Keratinocyte (primary cell): ENCODE results near the gene TGM4.

Experiments used
- EZH2 ChIP-seq: IDR thresholded peaks from one replicate; pipeline ENCODE4 v1.6.1; 2012; ENCODE audit warnings: inconsistent platforms, mild to moderate bottlenecking, low read length, moderate library complexity
- TF ChIP-seq, protein P1 (sequence below), 3 experiments: IDR thresholded peaks in 1 of 3; conservative IDR thresholded peaks in 1 of 3; optimal IDR thresholded peaks in 1 of 3; 2 replicates in 2 of 3; 3 replicates in 1 of 3; pipeline versions ENCODE3 to v1.5.1; 2011; ENCODE audit warnings: low read length in 3 of 3, mild to moderate bottlenecking in 3 of 3, moderate library complexity in 2 of 3, control low read depth in 1 of 3, inconsistent platforms in 1 of 3; ENCODE audit not compliant: insufficient read depth in 2 of 3; ENCODE audit errors: extremely low read depth in 1 of 3

- TF ChIP-seq, protein P1, sequence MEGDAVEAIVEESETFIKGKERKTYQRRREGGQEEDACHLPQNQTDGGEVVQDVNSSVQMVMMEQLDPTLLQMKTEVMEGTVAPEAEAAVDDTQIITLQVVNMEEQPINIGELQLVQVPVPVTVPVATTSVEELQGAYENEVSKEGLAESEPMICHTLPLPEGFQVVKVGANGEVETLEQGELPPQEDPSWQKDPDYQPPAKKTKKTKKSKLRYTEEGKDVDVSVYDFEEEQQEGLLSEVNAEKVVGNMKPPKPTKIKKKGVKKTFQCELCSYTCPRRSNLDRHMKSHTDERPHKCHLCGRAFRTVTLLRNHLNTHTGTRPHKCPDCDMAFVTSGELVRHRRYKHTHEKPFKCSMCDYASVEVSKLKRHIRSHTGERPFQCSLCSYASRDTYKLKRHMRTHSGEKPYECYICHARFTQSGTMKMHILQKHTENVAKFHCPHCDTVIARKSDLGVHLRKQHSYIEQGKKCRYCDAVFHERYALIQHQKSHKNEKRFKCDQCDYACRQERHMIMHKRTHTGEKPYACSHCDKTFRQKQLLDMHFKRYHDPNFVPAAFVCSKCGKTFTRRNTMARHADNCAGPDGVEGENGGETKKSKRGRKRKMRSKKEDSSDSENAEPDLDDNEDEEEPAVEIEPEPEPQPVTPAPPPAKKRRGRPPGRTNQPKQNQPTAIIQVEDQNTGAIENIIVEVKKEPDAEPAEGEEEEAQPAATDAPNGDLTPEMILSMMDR (optimal IDR thresholded peaks at IDR 0.05 in 1 of 3, IDR thresholded peaks at IDR 0.05 in 1 of 3, conservative IDR thresholded peaks at IDR 0.05 in 1 of 3; ENCODE audit: extremely low read depth in 1 of 3, insufficient read depth in 2 of 3, low read length in 3 of 3) = peak in 1 of 3 experiments; percentile 2
- no peak for TF ChIP-seq EZH2
Measured at GRCh38 chr3:44862226-44862637, 12.2 kb upstream of the TGM4 start.
